ENCODE measurements around the gene HIP1R.
"Not testable (repeated sequence)": the region's sequence is repeated elsewhere in the genome, so short reads cannot be mapped to it uniquely, and the experiment has no call there.

Gene HIP1R

GRCh38 chr12:122793685-122794106 lies 41.6 kb upstream of the HIP1R start:
- Mint-ChIP-seq H3K9me3 (no peaks in the 10 kb centered on the region), H3K27ac (no peak overlapping the region), H3K36me3 (ENCODE audit: low read depth) (no peaks in the 10 kb centered on the region), H3K4me3 (no peak overlapping the region), H3K27me3 (ENCODE audit: low read depth) (peaks cover 3% of the 10 kb centered on the region), H3K4me1 (no peaks in the 10 kb centered on the region)
- TF ChIP-seq, protein P1, sequence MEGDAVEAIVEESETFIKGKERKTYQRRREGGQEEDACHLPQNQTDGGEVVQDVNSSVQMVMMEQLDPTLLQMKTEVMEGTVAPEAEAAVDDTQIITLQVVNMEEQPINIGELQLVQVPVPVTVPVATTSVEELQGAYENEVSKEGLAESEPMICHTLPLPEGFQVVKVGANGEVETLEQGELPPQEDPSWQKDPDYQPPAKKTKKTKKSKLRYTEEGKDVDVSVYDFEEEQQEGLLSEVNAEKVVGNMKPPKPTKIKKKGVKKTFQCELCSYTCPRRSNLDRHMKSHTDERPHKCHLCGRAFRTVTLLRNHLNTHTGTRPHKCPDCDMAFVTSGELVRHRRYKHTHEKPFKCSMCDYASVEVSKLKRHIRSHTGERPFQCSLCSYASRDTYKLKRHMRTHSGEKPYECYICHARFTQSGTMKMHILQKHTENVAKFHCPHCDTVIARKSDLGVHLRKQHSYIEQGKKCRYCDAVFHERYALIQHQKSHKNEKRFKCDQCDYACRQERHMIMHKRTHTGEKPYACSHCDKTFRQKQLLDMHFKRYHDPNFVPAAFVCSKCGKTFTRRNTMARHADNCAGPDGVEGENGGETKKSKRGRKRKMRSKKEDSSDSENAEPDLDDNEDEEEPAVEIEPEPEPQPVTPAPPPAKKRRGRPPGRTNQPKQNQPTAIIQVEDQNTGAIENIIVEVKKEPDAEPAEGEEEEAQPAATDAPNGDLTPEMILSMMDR (IDR thresholded peaks at IDR 0.05; ENCODE audit: unreplicated experiment in 3 of 3): peak; percentile 73 to 84 (median 79)

GRCh38 chr12:122795807-122796206 lies 39.5 kb upstream of the HIP1R start:
- Mint-ChIP-seq H3K4me3 (no peak overlapping the region), H3K9me3 (no peaks in the 10 kb centered on the region)
- TF ChIP-seq, protein P1 (IDR thresholded peaks at IDR 0.05; ENCODE audit: unreplicated experiment in 3 of 3): no peak

DNA sequence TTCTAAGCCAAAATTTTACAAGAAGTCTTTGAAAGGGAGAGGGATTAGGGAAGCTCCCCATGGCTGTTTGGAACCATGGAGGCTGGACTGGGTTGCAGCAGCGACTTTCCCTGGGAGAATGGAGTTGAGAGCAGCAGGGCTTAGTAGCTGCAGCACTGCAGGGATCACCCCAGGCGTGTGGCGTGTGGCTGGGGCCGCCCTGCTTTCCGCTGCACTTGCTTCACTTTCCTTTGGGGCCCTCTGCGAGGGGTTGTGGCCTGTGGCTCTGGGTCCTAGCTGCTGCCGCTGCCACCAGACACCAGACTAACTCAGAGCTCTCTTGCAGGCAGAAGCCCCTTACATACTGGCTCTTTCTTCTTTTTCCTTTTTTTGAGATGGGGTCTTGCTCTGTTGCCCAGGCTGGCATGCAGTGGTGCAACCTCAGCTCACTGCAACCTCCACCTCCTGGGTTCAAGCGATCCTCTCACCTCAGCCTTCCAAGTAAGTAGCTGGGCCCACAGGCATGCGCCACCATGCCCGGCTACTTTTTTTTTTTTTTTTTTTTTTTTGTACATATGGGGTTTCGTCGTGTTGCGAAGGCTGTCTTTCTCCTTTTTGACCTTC lies 35.5 kb upstream of the HIP1R start:
- H3K36me3 Mint-ChIP-seq (ENCODE audit: low read depth): no peaks in the 10 kb centered on the region
- TF ChIP-seq, protein P1 (IDR thresholded peaks at IDR 0.05; ENCODE audit: unreplicated experiment in 3 of 3): no peak
- no peaks in the 10 kb centered on the region for H3K27me3 Mint-ChIP-seq (ENCODE audit: low read depth)
- no peaks in the 10 kb centered on the region for H3K4me1 Mint-ChIP-seq
- no peak overlapping the region for H3K27ac Mint-ChIP-seq
- no peak overlapping the region for H3K4me3 Mint-ChIP-seq
- H3K9me3 Mint-ChIP-seq: no peaks in the 10 kb centered on the region

More at GRCh38 chr12:122795807-122796206, 39.5 kb upstream of the HIP1R start:
- no peaks in the 10 kb centered on the region for H3K4me1 Mint-ChIP-seq
- peaks cover 3% of the 10 kb centered on the region for H3K27me3 Mint-ChIP-seq (ENCODE audit: low read depth)
- peak overlapping the region; percentile 44 to 90 (median 87) for H3K27ac Mint-ChIP-seq
- H3K36me3 Mint-ChIP-seq (ENCODE audit: low read depth): no peaks in the 10 kb centered on the region

DNA sequence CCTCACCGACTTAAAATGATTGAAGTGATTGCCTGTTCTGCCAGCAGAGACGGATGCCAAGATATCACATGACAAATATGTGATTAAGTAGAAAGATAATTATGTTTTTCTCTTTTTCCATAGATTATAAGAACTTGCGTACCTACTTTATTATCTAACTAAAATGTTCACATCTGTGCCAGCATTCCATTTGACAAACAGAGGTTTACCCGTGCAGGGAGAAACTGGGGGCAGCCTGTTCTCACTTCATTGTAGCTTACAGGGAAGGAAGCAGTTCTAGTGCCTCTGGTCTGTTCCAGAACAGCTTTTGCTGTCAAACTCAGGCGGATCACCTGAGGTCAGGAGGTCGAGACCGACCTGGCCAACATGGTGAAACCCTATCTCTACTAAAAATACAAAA lies 31.3 kb upstream of the HIP1R start:
- Mint-ChIP-seq H3K9me3 (no peaks in the 10 kb centered on the region), H3K4me3 (no peak overlapping the region), H3K27ac (no peak overlapping the region), H3K36me3 (ENCODE audit: low read depth) (peaks cover 2% of the 10 kb centered on the region), H3K4me1 (no peaks in the 10 kb centered on the region), H3K27me3 (ENCODE audit: low read depth) (no peaks in the 10 kb centered on the region)
- TF ChIP-seq, protein P1 (IDR thresholded peaks at IDR 0.05; ENCODE audit: unreplicated experiment in 3 of 3): no peak

- H3K27ac Mint-ChIP-seq; H3K4me1 Mint-ChIP-seq; H3K27me3 Mint-ChIP-seq (ENCODE audit: low read depth); H3K36me3 Mint-ChIP-seq (ENCODE audit: low read depth); H3K9me3 Mint-ChIP-seq; H3K4me3 Mint-ChIP-seq: not testable (repeated sequence)
Measured at GRCh38 chr12:122804957-122805356, 30.3 kb upstream of the HIP1R start.

GRCh38 chr12:122807651-122808050 lies 27.6 kb upstream of the HIP1R start:
- TF ChIP-seq, protein P1 (IDR thresholded peaks at IDR 0.05; ENCODE audit: unreplicated experiment in 3 of 3): no peak

More at GRCh38 chr12:122807651-122808050, 27.6 kb upstream of the HIP1R start:
- Mint-ChIP-seq H3K4me3 (no peak overlapping the region), H3K36me3 (ENCODE audit: low read depth) (peaks cover 3% of the 10 kb centered on the region), H3K9me3 (no peaks in the 10 kb centered on the region), H3K27me3 (ENCODE audit: low read depth) (no peaks in the 10 kb centered on the region), H3K4me1 (no peaks in the 10 kb centered on the region), H3K27ac (no peak overlapping the region)
